Left ventricle myocardium inferior (tissue), 1 donor: Measurements from ENCODE around the gene ZNF672. TPM values are rescaled to one million over a fixed set of nuclear protein-coding genes. Genes with fewer than 3 reads are reported as not detected.

ENCODE experiments used
- DNase-seq: peaks from one replicate; pipeline ENCODE4 v3.0.0-alpha.2; 2020
- H3K27ac ChIP-seq: fragments of 200-600 bp; replicated peaks from 2 replicates; pipeline ENCODE4 v1.8.0; 2021
- H3K27me3 ChIP-seq: fragments of 200-600 bp; 2 replicates; pipeline ENCODE4 v1.8.0; 2021; ENCODE audit warnings: low read depth
- H3K36me3 ChIP-seq: fragments of 200-600 bp; 2 replicates; pipeline ENCODE4 v1.8.0; 2021
- H3K4me1 ChIP-seq: fragments of 200-600 bp; 2 replicates; pipeline ENCODE4 v1.8.0; 2021
- H3K4me3 ChIP-seq: fragments of 200-600 bp; 2 replicates; pipeline ENCODE4 v1.8.0; 2021; ENCODE audit warnings: mild to moderate bottlenecking, moderate library complexity
- H3K9me3 ChIP-seq: fragments of 200-600 bp; replicated peaks from 2 replicates; pipeline ENCODE4 v1.8.0; 2021
- intact Hi-C: fragments of 100-400 bp; cut with micrococcal nuclease; formaldehyde crosslinking; loops from one replicate; pipeline ENCODE4 v1.11.0; 2022
- total RNA-seq: library from RNA; stranded (reverse); fragmentation: NEBNext Ultra II Directional; extraction: Animal tissue kit (Norgen Biotek cat#: 25700); gene quantifications from one replicate; pipeline ENCODE4 v1.2.1, GENCODE V29; 2021
- TF ChIP-seq, protein P1 (sequence below): fragments of 200-600 bp; IDR thresholded peaks from 2 replicates; pipeline ENCODE4 v1.8.0; 2021; ENCODE audit warnings: antibody characterized with exemption, mild to moderate bottlenecking, borderline replicate concordance
- donor health status: DM: no; HTN: yes; CAD: no; lungs with severe emphysema.

The ZNF672 gene
- total RNA-seq, 1 donor from 2014 or later: 43.1 TPM

DNA sequence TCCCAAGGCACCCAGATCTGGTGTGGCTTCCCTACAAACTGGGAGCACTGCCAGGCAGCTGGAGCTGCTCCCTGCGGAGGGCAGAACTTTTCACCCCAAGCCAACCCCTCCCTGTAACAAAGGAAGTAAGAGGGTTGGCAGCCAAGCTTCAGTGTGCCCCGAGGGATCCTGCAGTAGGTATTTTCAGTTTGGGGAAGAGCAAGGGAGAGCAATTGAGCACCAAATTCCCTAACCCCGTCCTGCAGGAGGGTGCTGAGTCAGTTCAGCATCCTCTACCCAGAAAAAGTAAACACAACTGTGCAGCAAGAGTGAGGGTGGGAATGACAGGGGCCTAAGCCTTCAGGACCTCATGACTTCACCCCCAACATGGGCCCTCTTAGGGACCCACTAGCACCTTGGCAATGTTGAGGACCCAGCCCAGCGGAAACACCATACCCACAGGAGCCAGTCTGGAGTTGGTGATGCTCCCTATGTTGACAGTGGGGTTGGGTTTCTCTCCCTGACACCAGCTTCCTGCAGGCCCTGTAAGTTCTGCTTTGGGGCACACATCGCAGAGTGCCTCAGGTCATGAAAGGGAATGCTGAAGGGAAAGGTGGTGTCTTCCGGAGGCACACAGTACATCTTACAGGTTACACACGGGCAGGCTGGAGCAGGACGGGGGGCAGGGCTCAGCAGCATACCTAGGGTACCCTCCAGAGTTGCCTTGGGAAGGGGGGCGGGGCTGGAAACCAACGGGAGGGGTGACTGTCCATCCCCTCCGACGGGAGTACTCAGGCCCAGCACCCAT is 27.1 kb upstream of the ZNF672 start:
- H3K4me1 ChIP-seq: peaks cover 31% of the 10 kb centered on the region
- H3K9me3 ChIP-seq: no peaks in the 10 kb centered on the region
- H3K4me3 ChIP-seq: no peak overlapping the region
- H3K27me3 ChIP-seq: no peaks in the 10 kb centered on the region
- TF ChIP-seq, protein P1, sequence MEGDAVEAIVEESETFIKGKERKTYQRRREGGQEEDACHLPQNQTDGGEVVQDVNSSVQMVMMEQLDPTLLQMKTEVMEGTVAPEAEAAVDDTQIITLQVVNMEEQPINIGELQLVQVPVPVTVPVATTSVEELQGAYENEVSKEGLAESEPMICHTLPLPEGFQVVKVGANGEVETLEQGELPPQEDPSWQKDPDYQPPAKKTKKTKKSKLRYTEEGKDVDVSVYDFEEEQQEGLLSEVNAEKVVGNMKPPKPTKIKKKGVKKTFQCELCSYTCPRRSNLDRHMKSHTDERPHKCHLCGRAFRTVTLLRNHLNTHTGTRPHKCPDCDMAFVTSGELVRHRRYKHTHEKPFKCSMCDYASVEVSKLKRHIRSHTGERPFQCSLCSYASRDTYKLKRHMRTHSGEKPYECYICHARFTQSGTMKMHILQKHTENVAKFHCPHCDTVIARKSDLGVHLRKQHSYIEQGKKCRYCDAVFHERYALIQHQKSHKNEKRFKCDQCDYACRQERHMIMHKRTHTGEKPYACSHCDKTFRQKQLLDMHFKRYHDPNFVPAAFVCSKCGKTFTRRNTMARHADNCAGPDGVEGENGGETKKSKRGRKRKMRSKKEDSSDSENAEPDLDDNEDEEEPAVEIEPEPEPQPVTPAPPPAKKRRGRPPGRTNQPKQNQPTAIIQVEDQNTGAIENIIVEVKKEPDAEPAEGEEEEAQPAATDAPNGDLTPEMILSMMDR: no peak
- H3K36me3 ChIP-seq: peaks cover 42% of the 10 kb centered on the region
- peak overlapping the region; percentile 50 for H3K27ac ChIP-seq
- DNase-seq: peak; percentile 58
- intact Hi-C loops: no loop called here

DNA sequence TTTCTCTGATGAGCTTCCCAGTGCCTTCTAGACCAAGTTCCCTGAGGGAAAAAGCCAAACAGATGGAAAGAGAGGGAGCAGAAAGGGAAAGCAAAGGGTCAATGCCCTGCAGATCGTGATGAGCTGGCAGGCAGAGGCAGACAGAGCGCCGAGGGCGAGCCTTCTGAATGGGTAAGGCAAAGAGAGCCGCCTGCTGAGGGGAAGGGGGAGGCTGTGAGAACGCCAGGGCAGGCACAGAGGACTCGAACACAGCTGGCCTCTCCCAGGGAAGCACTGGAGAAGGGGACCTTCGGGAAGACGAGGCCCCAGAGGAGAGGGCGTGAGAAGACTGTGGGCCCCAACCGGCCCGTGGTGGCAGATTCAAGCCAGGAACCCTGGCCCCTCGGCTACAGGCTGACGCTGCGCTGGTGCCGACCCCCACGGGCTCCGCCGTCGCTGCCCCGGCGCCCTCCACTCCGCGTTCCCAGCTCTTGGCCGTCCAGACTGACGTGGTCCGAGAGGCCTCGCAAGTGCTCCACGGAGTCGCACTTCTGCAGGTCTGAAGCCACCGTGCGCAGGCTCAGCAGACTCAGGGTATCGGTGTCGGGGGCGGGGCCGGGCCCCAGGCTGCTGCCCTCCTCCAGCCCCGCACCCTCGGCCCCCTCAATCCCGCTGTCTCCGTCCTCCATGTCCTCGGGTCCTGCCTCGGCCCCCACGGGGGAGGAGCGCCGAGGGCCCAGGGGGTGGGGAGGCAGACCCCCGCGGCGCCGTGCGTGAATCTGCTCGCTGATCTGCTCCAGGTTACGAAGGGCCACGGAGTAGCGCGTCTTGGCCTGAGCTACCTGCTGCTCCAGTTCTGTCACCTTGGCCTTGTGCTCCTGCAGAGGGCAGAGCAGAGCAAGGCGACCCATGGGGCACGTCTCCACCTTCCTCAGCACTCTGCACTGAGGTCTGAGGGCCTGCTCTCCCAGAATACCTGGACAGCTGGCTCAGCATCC is 26.2 kb upstream of the ZNF672 start:
- no peaks in the 10 kb centered on the region for H3K27me3 ChIP-seq
- H3K9me3 ChIP-seq: no peaks in the 10 kb centered on the region
- H3K27ac ChIP-seq: no peak overlapping the region
- peaks cover 51% of the 10 kb centered on the region for H3K36me3 ChIP-seq
- TF ChIP-seq, protein P1: no peak
- H3K4me3 ChIP-seq: no peak overlapping the region
- peaks cover 30% of the 10 kb centered on the region for H3K4me1 ChIP-seq
- no peak for DNase-seq
- intact Hi-C loops: no loop called here

DNA sequence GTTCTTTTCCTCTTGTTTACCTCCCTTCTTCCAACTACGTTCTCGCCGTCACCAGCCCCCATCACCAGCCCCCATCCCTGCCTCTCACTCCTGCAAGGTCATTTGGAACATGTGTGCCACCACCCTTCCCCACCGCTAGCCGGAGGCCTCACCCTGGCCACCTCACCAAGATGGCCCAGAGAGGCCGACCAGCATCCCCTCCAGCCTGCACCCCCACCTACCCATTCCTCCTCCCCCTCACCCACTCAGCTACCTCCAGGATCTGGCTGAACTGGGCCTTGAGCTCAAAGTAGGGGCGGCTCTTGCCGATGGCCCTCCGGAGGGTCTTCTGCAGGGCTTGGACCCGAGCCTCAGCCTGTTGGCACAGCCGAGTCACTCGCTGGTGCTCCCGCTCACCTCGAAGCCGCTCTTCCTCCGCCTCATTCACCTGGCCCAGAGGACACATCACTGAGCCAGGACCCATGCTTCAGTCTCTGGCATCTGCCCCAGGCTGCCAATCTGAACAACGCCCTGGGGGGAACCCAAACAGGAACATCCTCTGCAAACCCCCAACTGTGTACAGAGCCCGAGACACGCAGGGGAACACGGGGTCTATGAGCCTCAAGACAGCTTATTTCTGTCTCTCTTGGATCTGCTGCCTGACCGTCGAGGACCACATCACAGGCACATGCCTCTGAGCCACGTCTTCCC is 25.1 kb upstream of the ZNF672 start:
- no peak overlapping the region for H3K4me3 ChIP-seq
- no peak overlapping the region for H3K27ac ChIP-seq
- H3K27me3 ChIP-seq: no peaks in the 10 kb centered on the region
- peaks cover 25% of the 10 kb centered on the region for H3K4me1 ChIP-seq
- H3K9me3 ChIP-seq: no peaks in the 10 kb centered on the region
- TF ChIP-seq, protein P1: no peak
- intact Hi-C loops: no loop called here
- DNase-seq: no peak
- H3K36me3 ChIP-seq: peaks cover 59% of the 10 kb centered on the region

DNA sequence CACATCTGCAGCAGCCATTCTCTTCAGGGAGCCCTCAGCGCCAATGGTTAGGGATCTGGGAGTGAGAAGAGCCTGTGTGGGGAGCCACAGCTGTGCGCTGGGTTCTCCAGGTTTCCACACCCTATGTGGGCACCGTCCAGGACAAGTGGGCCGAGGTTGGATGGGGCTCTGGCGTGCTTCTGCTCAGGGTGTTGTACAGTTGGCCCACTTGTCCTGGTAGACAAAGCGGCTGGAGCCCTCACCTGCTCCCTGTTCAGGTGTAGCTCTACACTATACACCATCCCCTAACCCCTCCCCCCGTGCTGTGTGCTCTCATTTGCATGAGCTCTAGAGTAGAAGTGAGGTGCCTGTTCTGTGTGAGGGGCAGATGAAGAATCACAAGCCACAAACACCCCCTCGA is 24.5 kb upstream of the ZNF672 start:
- H3K4me3 ChIP-seq: no peak overlapping the region
- H3K9me3 ChIP-seq: no peaks in the 10 kb centered on the region
- TF ChIP-seq, protein P1: no peak
- H3K27me3 ChIP-seq: no peaks in the 10 kb centered on the region
- no peak for DNase-seq
- peaks cover 28% of the 10 kb centered on the region for H3K4me1 ChIP-seq
- intact Hi-C loops: no loop called here
- H3K27ac ChIP-seq: no peak overlapping the region
- H3K36me3 ChIP-seq: peaks cover 59% of the 10 kb centered on the region

DNA sequence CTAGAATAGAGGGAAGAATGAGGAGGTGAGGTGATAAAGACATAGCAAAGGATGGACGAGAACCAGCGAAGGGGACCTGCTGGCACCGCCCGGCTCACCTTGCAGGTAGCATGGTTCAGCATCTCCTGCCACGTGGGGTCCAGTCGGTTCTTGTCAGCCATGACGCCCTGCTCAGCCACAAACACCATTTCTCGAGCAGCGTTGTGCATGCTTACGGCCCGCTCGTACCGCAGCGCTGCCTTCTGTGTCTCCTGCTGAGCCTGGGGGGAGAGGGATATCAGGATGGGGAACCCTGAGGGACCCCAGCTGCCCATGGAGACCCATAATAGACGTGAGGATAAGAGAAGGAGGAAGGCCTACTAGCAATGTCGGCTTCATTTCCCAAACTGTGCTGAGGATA is 23.7 kb upstream of the ZNF672 start:
- H3K4me1 ChIP-seq: peaks cover 36% of the 10 kb centered on the region
- DNase-seq: no peak
- peaks cover 59% of the 10 kb centered on the region for H3K36me3 ChIP-seq
- intact Hi-C loops: no loop called here
- H3K27ac ChIP-seq: no peak overlapping the region
- H3K4me3 ChIP-seq: no peak overlapping the region
- no peaks in the 10 kb centered on the region for H3K9me3 ChIP-seq
- TF ChIP-seq, protein P1: no peak
- no peaks in the 10 kb centered on the region for H3K27me3 ChIP-seq
